Pulmonary artery endothelial cell (primary cell): ENCODE results near the gene ZNF763. TPM values are rescaled to one million over a fixed set of nuclear protein-coding genes. Genes with fewer than 3 reads are reported as not detected.
A peak's percentile ranks its signal among the peaks of the same experiment; 100 is the strongest.
"Not testable (repeated sequence)": the region's sequence is repeated elsewhere in the genome, so short reads cannot be mapped to it uniquely, and the experiment has no call there.

Source experiments
- DNase-seq: peaks from one replicate; pipeline ENCODE4 v3.0.0-alpha.2; 2011; ENCODE audit warnings: low read depth, low spot score
- total RNA-seq: library from RNA; depleted of rRNA; stranded (reverse); fragments of >200 nt; gene quantifications from 2 replicates; pipeline ENCODE4 v1.2.3, GENCODE V29; 2014

The ZNF763 gene
- total RNA-seq, 1 donor from 2014 or later = 0.40 TPM

DNA sequence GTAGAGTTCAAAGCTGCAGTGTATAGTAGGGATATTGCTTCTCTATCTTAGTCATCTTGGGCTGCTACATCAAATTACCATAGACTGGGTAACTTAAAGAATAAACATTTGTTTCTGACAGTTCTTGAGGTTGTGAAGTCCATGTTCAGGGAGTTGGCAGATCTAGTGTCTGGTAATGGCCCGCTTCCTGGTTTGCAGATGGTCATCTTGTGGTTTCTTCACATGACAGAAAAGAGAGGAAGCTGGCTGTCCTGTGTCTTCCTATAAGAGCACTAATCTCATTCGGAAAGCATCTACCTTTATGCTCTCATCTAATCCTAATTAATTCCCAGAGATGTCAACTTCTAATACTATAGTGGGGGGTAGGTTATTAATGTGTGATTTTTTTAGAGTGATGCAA, 6.2 kb downstream of the ZNF763 start:
- DNase-seq = no peak

DNA sequence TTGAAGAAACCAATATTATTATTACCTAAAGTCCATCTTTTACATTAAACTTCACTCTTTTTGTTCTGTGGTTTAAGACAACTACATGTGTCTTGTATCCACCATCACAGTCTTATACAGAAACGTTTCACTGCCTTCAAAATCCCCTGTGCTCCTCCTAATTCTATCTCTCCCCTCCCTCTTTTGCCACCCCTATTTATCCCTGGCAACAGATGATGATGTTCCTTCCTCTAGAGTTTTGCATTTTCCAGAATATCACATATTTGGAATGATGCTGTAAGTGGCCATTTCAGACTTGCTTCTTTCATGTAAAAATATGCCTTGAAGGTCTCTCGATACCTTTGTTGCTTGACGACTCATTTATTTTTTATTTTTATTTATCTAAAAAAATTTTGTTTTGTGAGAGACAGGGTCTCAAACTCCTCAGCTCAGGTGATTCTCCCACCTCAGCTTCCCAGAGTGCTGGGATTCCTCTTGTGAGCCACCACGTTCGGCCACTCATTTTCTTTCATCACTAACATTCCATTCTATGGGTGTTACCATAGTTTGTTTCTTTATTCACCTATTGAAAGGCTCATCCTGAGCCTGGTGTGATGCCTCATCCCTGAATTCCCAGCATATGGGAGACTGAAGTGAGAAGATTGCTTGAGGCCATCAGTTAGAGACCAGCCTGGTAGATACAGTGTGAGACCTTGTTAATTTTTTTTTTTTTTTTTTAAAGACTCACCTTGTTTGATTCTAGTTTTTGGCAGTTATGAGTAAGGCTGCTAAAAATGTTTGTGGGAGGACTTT, 8.4 kb downstream of the ZNF763 start:
- DNase-seq = no peak

DNA sequence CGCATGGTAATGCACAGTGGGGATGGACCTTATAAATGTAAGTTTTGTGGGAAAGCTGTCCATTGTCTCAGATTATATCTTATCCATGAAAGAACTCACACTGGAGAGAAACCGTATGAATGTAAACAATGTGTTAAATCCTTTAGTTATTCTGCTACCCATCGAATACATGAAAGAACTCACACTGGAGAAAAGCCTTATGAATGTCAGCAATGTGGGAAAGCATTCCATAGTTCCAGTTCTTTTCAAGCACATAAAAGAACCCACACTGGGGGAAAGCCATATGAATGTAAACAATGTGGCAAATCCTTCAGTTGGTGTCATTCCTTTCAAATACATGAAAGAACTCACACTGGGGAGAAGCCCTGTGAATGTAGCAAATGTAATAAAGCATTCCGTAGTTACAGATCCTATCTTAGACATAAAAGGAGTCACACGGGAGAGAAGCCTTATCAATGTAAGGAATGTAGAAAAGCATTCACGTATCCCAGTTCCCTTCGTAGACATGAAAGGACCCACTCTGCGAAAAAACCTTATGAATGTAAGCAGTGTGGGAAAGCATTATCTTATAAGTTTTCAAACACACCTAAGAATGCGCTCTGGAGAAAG, 13.8 kb downstream of the ZNF763 start:
- DNase-seq = no peak

DNA sequence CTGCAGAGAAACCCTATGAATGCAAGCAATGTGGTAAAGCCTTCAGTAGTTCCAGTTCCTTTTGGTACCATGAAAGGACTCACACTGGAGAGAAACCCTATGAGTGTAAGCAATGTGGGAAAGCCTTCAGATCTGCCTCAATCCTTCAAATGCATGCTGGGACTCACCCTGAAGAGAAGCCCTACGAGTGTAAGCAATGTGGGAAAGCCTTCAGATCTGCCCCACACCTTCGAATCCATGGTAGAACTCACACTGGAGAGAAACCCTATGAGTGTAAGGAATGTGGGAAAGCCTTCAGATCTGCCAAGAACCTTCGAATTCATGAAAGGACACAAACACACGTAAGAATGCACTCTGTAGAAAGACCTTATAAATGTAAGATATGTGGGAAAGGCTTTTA, 14.7 kb downstream of the ZNF763 start:
- DNase-seq = no peak

DNA sequence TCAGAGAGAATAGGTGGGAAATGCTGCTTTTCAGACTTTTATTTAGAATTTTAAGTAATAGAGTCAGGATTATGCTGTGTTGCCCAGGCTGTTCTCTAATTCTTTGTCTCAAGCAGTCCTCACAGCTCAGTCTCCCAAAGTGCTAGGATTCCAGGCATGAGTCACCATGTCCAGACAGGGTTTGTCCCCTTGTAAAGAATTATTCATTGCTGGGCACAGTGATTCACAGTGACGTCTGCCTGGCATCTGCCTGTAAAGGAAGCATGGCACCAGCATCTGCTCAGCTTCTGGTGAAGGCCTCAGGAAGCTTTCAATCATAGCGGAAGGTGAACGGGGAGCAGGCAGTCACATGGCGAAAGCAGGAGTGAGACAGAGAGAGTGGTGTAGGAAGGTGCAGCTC, 17.7 kb downstream of the ZNF763 start:
- no peak for DNase-seq

DNA sequence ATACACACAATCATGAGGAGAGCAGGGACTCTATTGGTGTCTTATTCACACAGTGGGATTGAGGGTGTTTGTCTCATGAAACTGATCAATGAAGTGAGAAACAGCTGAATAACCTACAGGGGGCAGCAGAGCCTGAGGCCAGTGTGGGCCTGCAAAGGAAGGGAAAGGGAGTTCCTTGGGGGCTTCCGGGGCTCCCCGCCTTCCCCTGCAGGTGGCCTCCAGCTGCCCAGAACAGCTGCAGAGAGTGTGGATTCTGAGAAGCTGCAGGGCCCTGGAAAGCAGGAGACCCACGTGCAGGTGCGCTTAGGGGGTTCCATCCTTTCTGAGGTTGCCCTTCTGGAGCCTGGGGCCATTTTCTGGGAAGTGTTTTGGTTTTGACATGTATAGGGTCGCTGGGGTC, 20.1 kb downstream of the ZNF763 start:
- no peak for DNase-seq

DNA sequence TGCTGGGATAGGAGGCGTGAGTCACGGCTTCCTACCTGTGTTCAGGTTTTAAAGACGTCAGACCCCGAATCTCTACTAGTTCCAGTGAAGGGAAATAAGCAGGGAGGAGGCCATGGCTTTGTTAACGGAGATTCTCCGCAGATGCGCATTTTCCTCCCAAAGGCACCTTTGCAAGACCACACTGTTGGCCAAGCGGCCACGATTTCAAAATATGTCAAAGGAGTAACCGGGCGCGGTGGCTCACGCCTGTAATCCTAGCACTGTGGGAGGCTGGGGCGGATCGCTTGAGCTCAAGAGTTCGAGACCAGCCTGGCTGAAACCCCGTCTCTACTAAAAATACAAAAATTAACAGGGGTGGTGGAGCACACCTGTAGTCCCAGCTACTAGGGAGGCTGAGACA, 21.9 kb downstream of the ZNF763 start:
- DNase-seq = no peak

DNA sequence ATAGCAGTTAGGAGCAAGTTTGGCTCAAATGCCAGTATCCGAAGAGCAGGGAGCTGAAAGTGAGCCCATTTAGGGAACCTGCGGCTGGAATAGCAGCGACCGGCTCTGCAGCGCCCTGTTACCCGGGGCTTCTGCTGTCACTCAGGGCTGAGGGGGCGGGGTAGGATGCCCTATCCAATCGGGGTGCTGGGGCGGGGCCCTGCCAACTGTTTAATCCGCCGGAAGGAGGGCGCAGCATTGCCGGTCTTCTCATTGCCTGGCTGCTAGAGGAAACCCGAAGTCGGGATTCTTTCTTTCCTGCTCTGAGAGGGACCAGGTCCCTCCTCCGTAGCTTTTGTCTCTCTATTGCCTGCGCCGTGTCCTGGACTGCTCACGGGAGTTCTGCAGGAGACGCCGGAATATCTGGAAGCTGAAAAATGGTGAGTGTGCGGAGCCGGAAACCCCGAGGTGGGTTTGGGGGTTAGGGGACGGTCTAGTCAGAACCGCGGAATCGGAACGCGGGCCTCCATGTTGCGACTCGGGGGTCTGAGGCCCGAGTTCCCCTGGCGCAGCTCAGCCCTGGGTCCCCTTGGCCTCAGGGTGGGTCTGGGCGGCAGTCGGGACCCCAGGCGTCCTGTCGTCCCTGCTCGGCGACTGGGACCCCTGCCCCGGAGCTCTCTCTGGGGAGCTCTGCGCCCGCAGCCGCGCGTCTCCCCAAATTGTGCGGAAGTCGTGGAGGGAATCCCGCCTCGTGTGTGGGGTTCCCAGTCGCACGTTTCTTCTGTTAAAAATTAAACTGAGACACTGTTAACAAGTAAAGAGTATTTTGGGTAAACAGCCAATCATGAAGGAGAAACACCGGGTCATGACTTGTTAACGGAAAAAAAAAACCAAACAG, 22.8 kb downstream of the ZNF763 start:
- peak; percentile 67 for DNase-seq

DNA sequence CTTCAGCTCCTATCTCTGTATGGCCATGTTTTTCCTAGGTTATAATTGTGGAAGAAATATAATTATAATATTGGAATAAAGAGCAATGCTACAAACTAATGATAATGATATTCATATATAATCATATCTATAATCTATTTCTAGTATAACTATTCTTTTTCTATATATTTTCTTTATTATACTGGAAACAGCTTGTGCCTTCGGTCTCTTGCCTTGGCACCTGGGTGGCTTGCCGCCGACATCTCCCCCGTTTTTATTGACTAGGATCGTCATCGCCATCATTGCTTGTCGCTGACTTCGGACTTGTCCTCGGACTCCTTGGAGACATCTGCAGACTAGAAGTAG, 24.2 kb downstream of the ZNF763 start:
- no peak for DNase-seq

DNA sequence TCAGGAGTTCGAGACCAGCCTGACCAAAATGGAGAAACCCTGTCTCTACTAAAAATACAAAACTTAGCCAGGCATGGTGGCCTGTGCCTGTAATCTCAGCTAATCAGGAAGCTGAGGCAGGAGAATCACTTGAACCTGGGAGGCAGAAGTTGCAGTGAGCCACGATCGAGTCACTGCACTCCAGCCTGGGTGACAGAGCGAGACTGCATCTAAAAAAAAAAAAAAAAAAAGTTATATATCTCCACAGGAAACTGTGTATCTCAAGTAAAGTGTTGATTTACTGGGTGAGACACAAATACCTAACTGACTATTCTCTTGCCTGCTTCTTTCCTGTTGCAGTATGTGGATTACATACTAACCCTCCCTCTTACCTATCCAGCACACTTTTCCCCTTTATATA, 27.1 kb downstream of the ZNF763 start:
- DNase-seq = not testable (repeated sequence)

DNA sequence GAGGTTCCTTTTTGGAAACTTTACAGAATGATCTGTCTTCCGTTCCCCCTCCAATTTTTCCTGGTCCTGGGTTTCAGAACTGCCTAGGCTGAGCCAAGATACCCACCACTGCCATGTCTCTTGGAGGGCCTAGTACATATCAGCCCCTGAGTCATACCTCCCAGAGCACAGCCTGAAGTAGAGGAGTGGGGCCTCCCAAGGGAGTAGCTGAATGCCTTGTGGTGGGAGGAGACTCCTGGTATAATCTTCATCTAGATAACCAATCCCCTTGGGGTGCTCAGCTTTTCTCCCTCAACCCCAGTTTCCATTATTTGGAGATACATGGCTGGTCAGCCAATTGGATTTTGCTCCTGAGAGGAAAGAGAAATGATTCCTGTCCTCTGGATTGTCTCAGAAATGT, 30.3 kb downstream of the ZNF763 start:
- DNase-seq = no peak

DNA sequence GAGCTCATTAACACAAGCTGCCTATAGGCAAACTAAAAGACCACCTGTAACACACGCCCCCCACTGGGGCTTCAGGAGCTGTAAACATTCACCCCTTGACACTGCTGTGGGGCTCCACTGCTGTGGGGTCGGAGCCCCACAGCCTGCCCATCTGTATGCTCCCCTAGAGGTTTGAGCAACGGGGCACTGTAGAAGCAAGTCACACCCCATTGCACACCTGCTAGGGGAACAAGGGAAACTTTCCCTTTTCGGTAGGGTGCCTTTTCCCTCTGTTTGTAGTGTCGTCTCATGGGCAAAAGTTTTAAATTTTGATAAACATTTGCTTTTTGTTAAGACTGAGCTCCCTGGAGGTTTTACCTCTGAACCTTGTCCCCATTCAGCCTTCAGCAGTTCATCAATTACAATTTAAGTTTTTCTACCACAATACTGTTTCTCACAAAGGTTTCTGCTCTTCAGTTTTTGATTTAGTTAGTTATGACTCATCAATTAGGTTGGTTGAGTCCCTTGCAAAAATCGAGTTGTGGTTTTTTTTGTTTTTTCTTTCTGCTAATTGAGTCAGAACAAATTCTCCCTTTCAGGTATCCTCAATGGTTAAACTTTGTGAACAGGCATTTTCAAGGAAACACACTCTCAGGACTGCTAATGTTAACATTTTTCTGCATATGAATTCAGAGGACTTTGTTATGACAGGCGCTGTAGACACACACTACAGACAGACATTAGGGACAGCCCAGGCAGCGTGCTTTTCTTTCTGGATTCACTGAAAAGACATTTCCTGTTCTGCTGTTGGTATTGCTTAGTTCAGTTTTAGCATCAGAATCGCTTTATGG, 35.5 kb downstream of the ZNF763 start:
- DNase-seq = no peak

DNA sequence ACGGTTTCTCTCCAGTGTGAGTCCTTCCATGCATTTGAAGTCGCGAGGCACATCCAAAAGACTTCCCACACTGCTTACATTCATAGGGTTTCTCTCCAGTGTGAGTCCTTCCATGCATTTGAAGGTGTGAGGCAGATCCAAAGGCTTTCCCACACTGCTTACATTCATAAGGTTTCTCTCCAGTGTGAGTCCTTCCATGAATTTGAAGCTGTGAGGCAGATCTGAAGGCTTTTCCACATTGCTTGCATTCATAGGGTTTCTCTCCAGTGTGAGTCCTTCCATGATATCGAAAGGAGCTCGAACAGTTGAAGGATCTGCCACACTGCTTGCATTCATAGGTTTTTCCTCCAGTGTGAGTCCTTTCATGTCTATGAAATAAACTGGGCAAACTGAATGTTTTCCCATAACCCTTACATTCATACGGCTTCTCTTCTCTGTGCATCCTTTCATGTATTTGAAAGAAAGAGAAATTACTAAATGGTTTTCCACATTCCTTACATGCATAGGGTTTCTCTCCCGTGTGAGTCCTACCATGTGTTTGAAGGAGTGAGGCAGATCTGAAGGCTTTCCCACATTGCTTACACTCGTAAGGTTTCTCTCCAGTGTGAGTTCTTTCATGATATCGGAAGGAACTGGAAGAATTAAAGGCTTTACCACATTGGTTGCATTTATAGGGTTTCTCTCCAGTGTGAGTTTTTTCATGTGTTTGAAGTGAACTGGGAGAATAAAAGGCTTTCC, 50.3 kb downstream of the ZNF763 start:
- DNase-seq = no peak

DNA sequence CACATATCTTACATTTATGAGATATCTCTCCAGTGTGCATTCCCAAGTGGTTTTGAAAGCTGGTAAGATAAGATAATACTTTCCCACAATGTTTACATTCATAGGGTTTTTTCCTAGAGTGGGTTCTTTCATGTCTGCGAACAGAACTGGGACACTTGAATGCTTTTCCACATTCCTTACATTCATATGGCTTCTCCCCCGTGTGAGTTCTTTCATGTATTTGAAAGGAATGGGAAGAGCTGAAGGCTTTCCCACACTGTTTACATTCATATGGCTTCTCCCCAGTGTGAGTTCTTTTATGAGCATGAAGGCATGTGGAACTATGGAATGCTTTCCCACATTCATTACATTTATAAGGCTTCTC, 50.9 kb downstream of the ZNF763 start:
- no peak for DNase-seq

Other genes starting within 250 kb of the ZNF763 start
- 5.1 and 10.2 TPM in 2 replicates for gene ZNF823, start 226.1 kb upstream of the ZNF763 start, total RNA-seq
- gene ZNF441, start 198.0 kb upstream of the ZNF763 start, total RNA-seq = 8.2 and 8.9 TPM in 2 replicates
- 0.86 and 1.7 TPM in 2 replicates for gene ZNF491, start 166.5 kb upstream of the ZNF763 start, total RNA-seq
- gene ZNF440, start 150.8 kb upstream of the ZNF763 start, total RNA-seq = 6.3 and 10.5 TPM in 2 replicates
- 0.26 and 4.5 TPM in 2 replicates for gene ZNF439, start 116.3 kb upstream of the ZNF763 start, total RNA-seq
- gene ZNF69, start 77.3 kb upstream of the ZNF763 start, total RNA-seq = 1.1 and 11.1 TPM in 2 replicates
- 5.8 and 7.1 TPM in 2 replicates for gene ZNF700, start 39.9 kb upstream of the ZNF763 start, total RNA-seq
- gene ZNF433, start 70.6 kb downstream of the ZNF763 start, total RNA-seq = 2.4 and 2.6 TPM in 2 replicates
- gene ZNF878, start 87.9 kb downstream of the ZNF763 start, total RNA-seq = 0.26 and 0.56 TPM in 2 replicates
- 2.8 and 4.9 TPM in 2 replicates for gene ZNF844, start 99.7 kb downstream of the ZNF763 start, total RNA-seq
- 2.7 and 3.7 TPM in 2 replicates for gene ZNF20, start 175.3 kb downstream of the ZNF763 start, total RNA-seq
- gene ZNF625, start 191.7 kb downstream of the ZNF763 start, total RNA-seq = 11.1 and 12.9 TPM in 2 replicates
- gene ZNF136, start 198.1 kb downstream of the ZNF763 start, total RNA-seq = 5.5 and 6.2 TPM in 2 replicates